ENCODE data around the gene DGLUCY. TPM values are rescaled to one million over a fixed set of nuclear protein-coding genes. Genes with fewer than 3 reads are reported as not detected.

DGLUCY gene
- total RNA-seq, 1 experiment from 2014 or later: 67.0 TPM

- DNase-seq (ENCODE audit: low read depth, low spot score): no peak
- intact Hi-C loops (cut with micrococcal nuclease): no loop called here
- TF ChIP-seq TCF7L2 (IDR thresholded peaks at IDR 0.05; ENCODE audit: borderline replicate concordance, extremely low read depth, insufficient read depth, insufficient read length) (no peak), ZNF274 (IDR thresholded peaks at IDR 0.05; ENCODE audit: low read depth, low read length) (no peak)
- Histone ChIP-seq H3K4me1 (ENCODE audit: control insufficient read depth in 1 of 2, insufficient read depth in 2 of 2, low read length in 2 of 2) (no peaks in the 10 kb centered on the region), H3K27me3 (ENCODE audit: insufficient read depth, low read length) (no peaks in the 10 kb centered on the region), H3K27ac (ENCODE audit: low read depth, low read length) (no peak overlapping the region), H3K9ac (ENCODE audit: low read length) (no peak overlapping the region), H3K9me3 (ENCODE audit: control insufficient read depth in 1 of 2, insufficient read depth in 1 of 2, low read depth in 1 of 2, low read length in 2 of 2) (no peaks in the 10 kb centered on the region), H3K4me3 (replicated peaks in 1 of 2; ENCODE audit: low read depth in 1 of 2, low read length in 2 of 2) (no peak overlapping the region), H4K20me1 (ENCODE audit: insufficient read depth) (no peaks in the 10 kb centered on the region), H3K79me2 (ENCODE audit: insufficient read depth, low read length) (no peaks in the 10 kb centered on the region), H3K4me2 (ENCODE audit: low read length) (no peak overlapping the region), H2AFZ (ENCODE audit: low read depth, low read length, poor library complexity, severe bottlenecking) (no peak overlapping the region), H3K9me2 (ENCODE audit: insufficient read depth) (no peaks in the 10 kb centered on the region), H3K36me3 (ENCODE audit: control insufficient read depth in 1 of 2, insufficient read depth in 2 of 2, low read length in 2 of 2) (no peaks in the 10 kb centered on the region)
- POLR2A ChIA-PET: no interaction called here
- RAD21 ChIA-PET (ENCODE audit: low non-redundant PET in 1 of 2, low total read pairs in 2 of 2, uncharacterized antibody in 2 of 2, unreplicated experiment in 2 of 2): no interaction called here
- ATAC-seq: no peak
- no TSS peak for BruUV-seq (replicated peaks)
- CTCF ChIA-PET: no interaction called here
These were observed 156.7 kb downstream of the DGLUCY start for GRCh38 chr14:91270619-91271018.

GRCh38 chr14:91271639-91272038 lies 157.8 kb downstream of the DGLUCY start:
- H3K4me3 ChIP-seq (replicated peaks in 1 of 2; ENCODE audit: low read depth in 1 of 2, low read length in 2 of 2): no peak overlapping the region
- no peaks in the 10 kb centered on the region for H3K36me3 ChIP-seq (ENCODE audit: control insufficient read depth in 1 of 2, insufficient read depth in 2 of 2, low read length in 2 of 2)
- H3K4me1 ChIP-seq (ENCODE audit: control insufficient read depth in 1 of 2, insufficient read depth in 2 of 2, low read length in 2 of 2): no peaks in the 10 kb centered on the region
- H2AFZ ChIP-seq (ENCODE audit: low read depth, low read length, poor library complexity, severe bottlenecking): no peak overlapping the region
- no peaks in the 10 kb centered on the region for H3K79me2 ChIP-seq (ENCODE audit: insufficient read depth, low read length)
- ATAC-seq (no peak), DNase-seq (ENCODE audit: low read depth, low spot score) (no peak)
- TF ChIP-seq EZH2 (IDR thresholded peaks at IDR 0.05): no peak
- ChIA-PET RAD21 (ENCODE audit: low non-redundant PET in 1 of 2, low total read pairs in 2 of 2, uncharacterized antibody in 2 of 2, unreplicated experiment in 2 of 2) (no interaction called here), POLR2A (no interaction called here), CTCF (no interaction called here)
- intact Hi-C loops (cut with micrococcal nuclease): no loop called here
- H3K9me2 ChIP-seq (ENCODE audit: insufficient read depth): no peaks in the 10 kb centered on the region
- no peak overlapping the region for H3K9ac ChIP-seq (ENCODE audit: low read length)
- no TSS peak for BruUV-seq (replicated peaks)
- no peaks in the 10 kb centered on the region for H3K27me3 ChIP-seq (ENCODE audit: insufficient read depth, low read length)
- H4K20me1 ChIP-seq (ENCODE audit: insufficient read depth): no peaks in the 10 kb centered on the region
- no peak overlapping the region for H3K4me2 ChIP-seq (ENCODE audit: low read length)
- H3K27ac ChIP-seq (ENCODE audit: low read depth, low read length): no peak overlapping the region
- no peaks in the 10 kb centered on the region for H3K9me3 ChIP-seq (ENCODE audit: control insufficient read depth in 1 of 2, insufficient read depth in 1 of 2, low read depth in 1 of 2, low read length in 2 of 2)
